ENCODE data around the gene ALKBH7. TPM values are rescaled to one million over a fixed set of nuclear protein-coding genes. Genes with fewer than 3 reads are reported as not detected.

Gene ALKBH7
- total and polyA plus RNA-seq, 2 of the 13 experiments (the other 11 are each of a cell fraction or from before 2014, with no cell fraction given) = 29.6 to 45.9 TPM

DNA sequence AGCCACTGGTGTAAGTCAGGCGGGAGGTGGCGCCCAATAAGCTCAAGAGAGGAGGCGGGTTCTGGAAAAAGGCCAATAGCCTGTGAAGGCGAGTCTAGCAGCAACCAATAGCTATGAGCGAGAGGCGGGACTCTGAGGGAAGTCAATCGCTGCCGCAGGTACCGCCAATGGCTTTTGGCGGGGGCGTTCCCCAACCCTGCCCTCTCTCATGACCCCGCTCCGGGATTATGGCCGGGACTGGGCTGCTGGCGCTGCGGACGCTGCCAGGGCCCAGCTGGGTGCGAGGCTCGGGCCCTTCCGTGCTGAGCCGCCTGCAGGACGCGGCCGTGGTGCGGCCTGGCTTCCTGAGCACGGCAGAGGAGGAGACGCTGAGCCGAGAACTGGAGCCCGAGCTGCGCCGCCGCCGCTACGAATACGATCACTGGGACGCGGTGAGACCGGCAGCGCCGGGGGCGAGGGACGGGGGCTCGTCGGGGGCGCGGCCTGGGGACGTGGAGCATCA, at the start of gene ALKBH7 (continued):
- TF ChIP-seq, protein P1, sequence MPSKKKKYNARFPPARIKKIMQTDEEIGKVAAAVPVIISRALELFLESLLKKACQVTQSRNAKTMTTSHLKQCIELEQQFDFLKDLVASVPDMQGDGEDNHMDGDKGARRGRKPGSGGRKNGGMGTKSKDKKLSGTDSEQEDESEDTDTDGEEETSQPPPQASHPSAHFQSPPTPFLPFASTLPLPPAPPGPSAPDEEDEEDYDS (CRISPR knock-in tag; IDR thresholded peaks at IDR 0.05) = peak; percentile 92
- TF ChIP-seq TEAD2 (CRISPR knock-in tag; IDR thresholded peaks at IDR 0.05) (no peak), U2AF1 (optimal IDR thresholded peaks at IDR 0.05; ENCODE audit: low read depth, low read length) (no peak), ADNP (CRISPR knock-in tag; IDR thresholded peaks at IDR 0.05) (no peak), IKZF1 (IDR thresholded peaks at IDR 0.05) (no peak), HDAC2 (CRISPR knock-in tag; IDR thresholded peaks at IDR 0.05) (no peak), ZSCAN12 (CRISPR knock-in tag; IDR thresholded peaks at IDR 0.05) (no peak), ZFP91 (CRISPR knock-in tag; IDR thresholded peaks at IDR 0.05; ENCODE audit: borderline replicate concordance) (peak; percentile 71; the same call in 1 of the 2 replicates), ZNF788 (CRISPR knock-in tag; IDR thresholded peaks at IDR 0.05; ENCODE audit: borderline replicate concordance) (peak; percentile 88), RFXANK (CRISPR knock-in tag; IDR thresholded peaks at IDR 0.05) (no peak), NR3C1 (CRISPR knock-in tag; IDR thresholded peaks at IDR 0.05) (no peak), GABPA (IDR thresholded peaks at IDR 0.05; ENCODE audit: low read depth, low read length) (0 out of 2 replicates have a peak, but pooled peaks have one; percentile 24), GABPA (CRISPR knock-in tag; IDR thresholded peaks at IDR 0.05; ENCODE audit: low read depth) (peak; percentile 18; the same call in 1 of the 2 replicates), KMT2B (CRISPR knock-in tag; IDR thresholded peaks at IDR 0.05) (no peak), EP300 (IDR thresholded peaks at IDR 0.05; ENCODE audit: low read depth in 2 of 2, low read length in 2 of 2) (no peak), EP300 (CRISPR knock-in tag; IDR thresholded peaks at IDR 0.05; ENCODE audit: borderline replicate concordance) (no peak), CBX1 (IDR thresholded peaks at IDR 0.05; ENCODE audit: low read depth) (no peak), ZFP36L1 (CRISPR knock-in tag; IDR thresholded peaks at IDR 0.05) (peak; percentile 94), KLF11 (CRISPR knock-in tag; IDR thresholded peaks at IDR 0.05) (no peak), EHMT2 (IDR thresholded peaks at IDR 0.05; ENCODE audit: borderline replicate concordance, low read depth, low read length) (no peak), JARID2 (CRISPR knock-in tag; IDR thresholded peaks at IDR 0.05; ENCODE audit: insufficient replicate concordance) (no peak), NFATC3 (CRISPR knock-in tag; IDR thresholded peaks at IDR 0.05) (no peak), ZFY (CRISPR knock-in tag; IDR thresholded peaks at IDR 0.05) (peak; percentile 88), ZNF510 (CRISPR knock-in tag; IDR thresholded peaks at IDR 0.05; ENCODE audit: low read depth) (no peak), SMYD3 (CRISPR knock-in tag; IDR thresholded peaks at IDR 0.05) (peak; percentile 70; the same call in 1 of the 2 replicates), HNRNPK (IDR thresholded peaks at IDR 0.05; ENCODE audit: low read depth, low read length, poor library complexity, severe bottlenecking) (no peak)
- TF ChIP-seq, protein P2, sequence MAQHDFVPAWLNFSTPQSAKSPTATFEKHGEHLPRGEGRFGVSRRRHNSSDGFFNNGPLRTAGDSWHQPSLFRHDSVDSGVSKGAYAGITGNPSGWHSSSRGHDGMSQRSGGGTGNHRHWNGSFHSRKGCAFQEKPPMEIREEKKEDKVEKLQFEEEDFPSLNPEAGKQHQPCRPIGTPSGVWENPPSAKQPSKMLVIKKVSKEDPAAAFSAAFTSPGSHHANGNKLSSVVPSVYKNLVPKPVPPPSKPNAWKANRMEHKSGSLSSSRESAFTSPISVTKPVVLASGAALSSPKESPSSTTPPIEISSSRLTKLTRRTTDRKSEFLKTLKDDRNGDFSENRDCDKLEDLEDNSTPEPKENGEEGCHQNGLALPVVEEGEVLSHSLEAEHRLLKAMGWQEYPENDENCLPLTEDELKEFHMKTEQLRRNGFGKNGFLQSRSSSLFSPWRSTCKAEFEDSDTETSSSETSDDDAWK (CRISPR knock-in tag; IDR thresholded peaks at IDR 0.05) = no peak
